HEK293 (cell line): ENCODE data around the gene PRKG1.

Source experiments
- HOXC10 ChIP-seq: sonication (generic); formaldehyde crosslinking; IDR thresholded peaks from 2 replicates; pipeline ENCODE4 v1.8.1; 2023; ENCODE audit warnings: mild to moderate bottlenecking, missing genetic modification reagents
- MYNN ChIP-seq: fragments of 450-650 bp; formaldehyde crosslinking; IDR thresholded peaks from 2 replicates; pipeline ENCODE4 v1.5.1; 2016; ENCODE audit warnings: missing biosample characterization, missing genetic modification characterization, borderline replicate concordance
- RBAK ChIP-seq: fragments of 450-650 bp; formaldehyde crosslinking; IDR thresholded peaks from 2 replicates; pipeline ENCODE4 v1.5.1; 2016; ENCODE audit warnings: missing biosample characterization, missing genetic modification characterization
- SETDB1 ChIP-seq: IDR thresholded peaks from one replicate; pipeline ENCODE4 v1.6.1; 2017; ENCODE audit warnings: mild to moderate bottlenecking, low read length, moderate library complexity, mixed read lengths; ENCODE audit not compliant: insufficient read length
- ZNF16 ChIP-seq: fragments of 450-650 bp; formaldehyde crosslinking; IDR thresholded peaks from 2 replicates; pipeline ENCODE4 v1.5.1; 2016; ENCODE audit warnings: low read depth, missing biosample characterization, missing genetic modification characterization
- ZNF248 ChIP-seq: fragments of 450-650 bp; formaldehyde crosslinking; IDR thresholded peaks from 2 replicates; pipeline ENCODE4 v1.5.1; 2017; ENCODE audit warnings: missing biosample characterization, missing genetic modification characterization
- TF ChIP-seq, protein P1 (sequence below): fragments of 450-650 bp; formaldehyde crosslinking; IDR thresholded peaks from 2 replicates; pipeline ENCODE4 v1.5.1; 2016; ENCODE audit warnings: missing biosample characterization, missing genetic modification characterization

DNA sequence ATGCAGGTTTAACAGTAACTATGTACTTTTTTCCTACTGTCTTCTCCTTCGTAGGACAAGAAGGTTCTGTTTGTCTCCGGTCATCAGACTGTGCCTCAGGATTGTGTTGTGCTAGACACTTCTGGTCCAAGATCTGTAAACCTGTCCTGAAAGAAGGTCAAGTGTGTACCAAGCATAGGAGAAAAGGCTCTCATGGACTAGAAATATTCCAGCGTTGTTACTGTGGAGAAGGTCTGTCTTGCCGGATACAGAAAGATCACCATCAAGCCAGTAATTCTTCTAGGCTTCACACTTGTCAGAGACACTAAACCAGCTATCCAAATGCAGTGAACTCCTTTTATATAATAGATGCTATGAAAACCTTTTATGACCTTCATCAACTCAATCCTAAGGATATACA is 1242.2 kb downstream of the PRKG1 start:
- TF ChIP-seq ZNF16 (tag by site-specific recombination) (no peak), MYNN (tag by site-specific recombination) (no peak), SETDB1 (no peak), RBAK (tag by site-specific recombination) (no peak), ZNF248 (tag by site-specific recombination) (no peak), HOXC10 (no peak)
- TF ChIP-seq, protein P1, sequence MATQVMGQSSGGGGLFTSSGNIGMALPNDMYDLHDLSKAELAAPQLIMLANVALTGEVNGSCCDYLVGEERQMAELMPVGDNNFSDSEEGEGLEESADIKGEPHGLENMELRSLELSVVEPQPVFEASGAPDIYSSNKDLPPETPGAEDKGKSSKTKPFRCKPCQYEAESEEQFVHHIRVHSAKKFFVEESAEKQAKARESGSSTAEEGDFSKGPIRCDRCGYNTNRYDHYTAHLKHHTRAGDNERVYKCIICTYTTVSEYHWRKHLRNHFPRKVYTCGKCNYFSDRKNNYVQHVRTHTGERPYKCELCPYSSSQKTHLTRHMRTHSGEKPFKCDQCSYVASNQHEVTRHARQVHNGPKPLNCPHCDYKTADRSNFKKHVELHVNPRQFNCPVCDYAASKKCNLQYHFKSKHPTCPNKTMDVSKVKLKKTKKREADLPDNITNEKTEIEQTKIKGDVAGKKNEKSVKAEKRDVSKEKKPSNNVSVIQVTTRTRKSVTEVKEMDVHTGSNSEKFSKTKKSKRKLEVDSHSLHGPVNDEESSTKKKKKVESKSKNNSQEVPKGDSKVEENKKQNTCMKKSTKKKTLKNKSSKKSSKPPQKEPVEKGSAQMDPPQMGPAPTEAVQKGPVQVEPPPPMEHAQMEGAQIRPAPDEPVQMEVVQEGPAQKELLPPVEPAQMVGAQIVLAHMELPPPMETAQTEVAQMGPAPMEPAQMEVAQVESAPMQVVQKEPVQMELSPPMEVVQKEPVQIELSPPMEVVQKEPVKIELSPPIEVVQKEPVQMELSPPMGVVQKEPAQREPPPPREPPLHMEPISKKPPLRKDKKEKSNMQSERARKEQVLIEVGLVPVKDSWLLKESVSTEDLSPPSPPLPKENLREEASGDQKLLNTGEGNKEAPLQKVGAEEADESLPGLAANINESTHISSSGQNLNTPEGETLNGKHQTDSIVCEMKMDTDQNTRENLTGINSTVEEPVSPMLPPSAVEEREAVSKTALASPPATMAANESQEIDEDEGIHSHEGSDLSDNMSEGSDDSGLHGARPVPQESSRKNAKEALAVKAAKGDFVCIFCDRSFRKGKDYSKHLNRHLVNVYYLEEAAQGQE: no peak
